ENCODE results near the gene ADH5. TPM values are rescaled to one million over a fixed set of nuclear protein-coding genes. Genes with fewer than 3 reads are reported as not detected.

Gene ADH5
- total and polyA plus RNA-seq, 2 of the 8 experiments (the other 6 are each of a cell fraction or from before 2014, with no cell fraction given) = 223 to 327 TPM

GRCh38 chr4:99047710-99048109, 40.9 kb downstream of the ADH5 start:
- Histone ChIP-seq H3K23me2 (ENCODE audit: low read depth, low read length) (no peaks in the 10 kb centered on the region), H2BK20ac (ENCODE audit: low read length) (no peak overlapping the region), H3K79me2 (ENCODE audit: control insufficient read depth in 1 of 2, insufficient read depth in 2 of 2, low read length in 2 of 2) (peaks cover 0 to 2% of the 10 kb centered on the region in 2 experiments; a peak in 1 of 4 replicates), H2BK15ac (ENCODE audit: low read length) (no peak overlapping the region), H2BK5ac (ENCODE audit: low read depth, low read length) (no peak overlapping the region), H3K27me3 (replicated peaks in 1 of 4; ENCODE audit: control insufficient read depth in 3 of 4, extremely low read depth in 1 of 4, insufficient read depth in 3 of 4, low read length in 3 of 4) (no peaks in the 10 kb centered on the region), H4K5ac (ENCODE audit: insufficient read length, low read depth, low read length) (no peak overlapping the region), H4K8ac (ENCODE audit: extremely low read depth, insufficient read depth, low read length) (no peak overlapping the region), H3K14ac (ENCODE audit: insufficient read length) (no peak overlapping the region), H3K56ac (replicated peaks; ENCODE audit: insufficient read length, low read depth, low read length) (no peak overlapping the region), H2BK120ac (replicated peaks; ENCODE audit: low read depth, low read length) (no peak overlapping the region), H3K23ac (ENCODE audit: insufficient read length) (no peak overlapping the region), H3K18ac (ENCODE audit: extremely low read depth, low read length) (no peak overlapping the region), H3K9me3 (ENCODE audit: insufficient read depth in 2 of 2, low read depth in 1 of 2, low read length in 1 of 2) (no peaks in the 10 kb centered on the region), H4K91ac (replicated peaks; ENCODE audit: insufficient read length, low read length) (no peak overlapping the region), H3K36me3 (ENCODE audit: control insufficient read depth in 2 of 4, insufficient read depth in 4 of 4, low read length in 3 of 4) (peaks cover 15 to 49% (median 39%) of the 10 kb centered on the region in 4 experiments), H3K4me1 (replicated peaks in 1 of 4; ENCODE audit: control insufficient read depth in 3 of 4, insufficient read depth in 4 of 4, low read length in 3 of 4) (no peaks in the 10 kb centered on the region; a peak in 1 of 7 replicates), H3K27ac (ENCODE audit: low read depth, low read length) (no peak overlapping the region), H3K4me3 (ENCODE audit: extremely low read depth in 1 of 4, insufficient read depth in 2 of 4, low read depth in 3 of 4, low read length in 4 of 4) (no peak overlapping the region), H3K9ac (replicated peaks in 1 of 4; ENCODE audit: extremely low read depth in 1 of 4, low read depth in 3 of 4, low read length in 3 of 4) (no peak overlapping the region), H4K20me1 (replicated peaks in 1 of 2; ENCODE audit: control insufficient read depth in 1 of 2, insufficient read depth in 2 of 2, low read length in 2 of 2) (peaks cover 0 to 3% of the 10 kb centered on the region in 2 experiments), H3K79me1 (ENCODE audit: low read depth, low read length) (peaks cover 2% of the 10 kb centered on the region; the same call in 1 of the 2 replicates), H2AK5ac (ENCODE audit: low read depth, low read length) (no peak overlapping the region), H3K4me2 (ENCODE audit: insufficient read depth in 1 of 2, low read depth in 2 of 2, low read length in 2 of 2) (no peak overlapping the region), H2BK12ac (ENCODE audit: low read depth, low read length) (no peak overlapping the region), H2AFZ (ENCODE audit: low read length) (no peak overlapping the region), H3K4ac (replicated peaks; ENCODE audit: insufficient read length, low read depth, low read length) (no peak overlapping the region)
- POLR2A ChIA-PET (ENCODE audit: partially characterized antibody) = interaction anchor here (1.3 to 1.4 kb wide), 2 partner anchors 41 to 53 kb away, joined by 3 to 7 read pairs; partner anchors contain the start of genes ADH5 and METAP1
- TF ChIP-seq SP2 (IDR thresholded peaks at IDR 0.05; ENCODE audit: low read length) = no peak
- TF ChIP-seq RNF2 (IDR thresholded peaks at IDR 0.05; ENCODE audit: borderline replicate concordance, low read depth, low read length, missing control alignments, poor library complexity, severe bottlenecking) = no peak
- no peak for TF ChIP-seq HDAC6 (IDR thresholded peaks at IDR 0.05; ENCODE audit: low read depth, low read length)
- no peak for TF ChIP-seq CEBPB (IDR thresholded peaks at IDR 0.05; ENCODE audit: low read depth, low read length)
- TF ChIP-seq KDM4A (IDR thresholded peaks at IDR 0.05; ENCODE audit: low read depth, low read length, severe bottlenecking) = no peak
- TF ChIP-seq BCL11A (IDR thresholded peaks at IDR 0.05; ENCODE audit: low read depth in 2 of 2, low read length in 2 of 2) = no peak
- TF ChIP-seq CTBP2 (IDR thresholded peaks at IDR 0.05; ENCODE audit: borderline replicate concordance, insufficient read depth, insufficient read length, low read length) = no peak
- TF ChIP-seq TEAD4 (IDR thresholded peaks at IDR 0.05; ENCODE audit: low read depth, low read length) = no peak
- TF ChIP-seq SIN3A (conservative IDR thresholded peaks at IDR 0.05 in 1 of 2, IDR thresholded peaks at IDR 0.05 in 1 of 2; ENCODE audit: low read depth in 1 of 2, low read length in 2 of 2) = no peak
- 87% methylated on average over 2 of the region's 2 CpGs; no CpG with 5 or more reads in 1 of the 2 experiments for WGBS, 2 experiments (ENCODE audit: extremely low coverage in 1 of 2, insufficient coverage in 1 of 2, insufficient read length in 1 of 2, insufficient replicate concordance in 2 of 2, low coverage in 1 of 2, low lambda C conversion rate in 2 of 2, missing lambda C conversion rate in 1 of 2)
- DNase-seq (ENCODE audit: low read depth in 1 of 2, low spot score in 2 of 2) = no peak
- CTCF ChIA-PET (ENCODE audit: partially characterized antibody) = interaction anchor here (1.0 to 1.9 kb wide), 6 partner anchors 9 to 160 kb away, joined by 3 to 6 read pairs (median 4); partner anchors contain the start of gene METAP1
- no peak for FAIRE-seq
